Liver (tissue), 9 donors: ENCODE data around the gene TENT5C. TPM values are rescaled to one million over a fixed set of nuclear protein-coding genes. Genes with fewer than 3 reads are reported as not detected.

Experiments used
- DNase-seq: peaks from one replicate; pipeline ENCODE4 v3.0.0-alpha.2; 2017; ENCODE audit warnings: low spot score
- H3K27ac ChIP-seq, 2 donors: one replicate each; pipeline ENCODE4 v1.7.0; 2013; ENCODE audit warnings: inconsistent platforms in 2 of 2, low read length in 2 of 2, control low read depth in 1 of 2, low read depth in 1 of 2, mild to moderate bottlenecking in 1 of 2
- H3K27me3 ChIP-seq, 4 donors: one replicate each; pipeline versions ENCODE4 v1.6.1 to v1.7.0; 2013; ENCODE audit warnings: low read length in 3 of 4, inconsistent platforms in 1 of 4, mild to moderate bottlenecking in 1 of 4, moderate library complexity in 1 of 4; ENCODE audit not compliant: control insufficient read depth in 4 of 4, insufficient read depth in 4 of 4
- H3K36me3 ChIP-seq, 4 donors: one replicate each; pipeline versions ENCODE4 v1.6.1 to v1.7.0; 2013; ENCODE audit warnings: low read length in 3 of 4, mild to moderate bottlenecking in 3 of 4, low read depth in 1 of 4, moderate library complexity in 1 of 4; ENCODE audit not compliant: control insufficient read depth in 4 of 4, insufficient read depth in 3 of 4
- H3K4me1 ChIP-seq, 4 donors: one replicate each; pipeline versions ENCODE4 v1.6.1 to v1.7.0; 2013; ENCODE audit warnings: low read length in 3 of 4, mild to moderate bottlenecking in 3 of 4, moderate library complexity in 1 of 4; ENCODE audit not compliant: control insufficient read depth in 4 of 4, insufficient read depth in 4 of 4
- H3K4me3 ChIP-seq, 3 donors: one replicate each; pipeline versions ENCODE4 v1.6.1 to v1.7.0; 2013; ENCODE audit warnings: low read length in 3 of 3, control low read depth in 1 of 3, low read depth in 1 of 3, mild to moderate bottlenecking in 1 of 3
- H3K9ac ChIP-seq, 2 donors: one replicate each; pipeline ENCODE4 v1.7.0; 2013; ENCODE audit warnings: low read length in 2 of 2, mild to moderate bottlenecking in 2 of 2, moderate library complexity in 2 of 2, control low read depth in 1 of 2, low read depth in 1 of 2
- H3K9me3 ChIP-seq, 4 donors: one replicate each; pipeline versions ENCODE4 v1.6.1 to v1.7.0; 2013; ENCODE audit warnings: low read length in 3 of 4; ENCODE audit not compliant: control insufficient read depth in 4 of 4
- CTCF ChIP-seq: fragments of 150-350 bp; IDR thresholded peaks from 2 replicates; pipeline ENCODE4 v1.5.1; 2017; ENCODE audit warnings: improper control_type of control experiment, low read depth, low read length; ENCODE audit not compliant: missing input control
- EGR1 ChIP-seq, 2 donors: IDR thresholded peaks; 2 replicates each; pipeline ENCODE4 v1.6.1; 2016 to 2018; ENCODE audit warnings: antibody characterized with exemption in 2 of 2, low read depth in 2 of 2
- FOXA1 ChIP-seq: IDR thresholded peaks from 2 replicates; pipeline ENCODE4 v1.6.1; 2016; ENCODE audit warnings: antibody characterized with exemption
- FOXA2 ChIP-seq: IDR thresholded peaks from 2 replicates; pipeline ENCODE4 v1.6.1; 2016; ENCODE audit warnings: antibody characterized with exemption
- GABPA ChIP-seq, 2 donors: IDR thresholded peaks in 1 of 2; conservative IDR thresholded peaks in 1 of 2; 2 replicates each; pipeline ENCODE4 v1.6.1; 2016; ENCODE audit warnings: antibody characterized with exemption in 2 of 2, mild to moderate bottlenecking in 1 of 2, moderate library complexity in 1 of 2
- HNF4A ChIP-seq, 2 donors: conservative IDR thresholded peaks; 2 replicates each; pipeline ENCODE4 v1.6.1; 2016; ENCODE audit warnings: antibody characterized with exemption in 2 of 2, mild to moderate bottlenecking in 2 of 2
- HNF4G ChIP-seq: IDR thresholded peaks from 2 replicates; pipeline ENCODE4 v1.6.1; 2016; ENCODE audit warnings: antibody characterized with exemption
- JUND ChIP-seq, 2 donors: IDR thresholded peaks; 2 replicates each; pipeline ENCODE4 v1.6.1; 2016; ENCODE audit warnings: antibody characterized with exemption in 2 of 2
- MAX ChIP-seq: IDR thresholded peaks from 2 replicates; pipeline ENCODE4 v1.6.1; 2016; ENCODE audit warnings: antibody characterized with exemption
- NR2F2 ChIP-seq: IDR thresholded peaks from 2 replicates; pipeline ENCODE4 v1.6.1; 2016; ENCODE audit warnings: antibody characterized with exemption
- RAD21 ChIP-seq, 2 donors: IDR thresholded peaks; 2 replicates each; pipeline ENCODE4 v1.6.1; 2016; ENCODE audit warnings: antibody characterized with exemption in 2 of 2, mild to moderate bottlenecking in 2 of 2
- REST ChIP-seq: IDR thresholded peaks from 2 replicates; pipeline ENCODE4 v1.6.1; 2016; ENCODE audit warnings: antibody characterized with exemption, mild to moderate bottlenecking
- RXRA ChIP-seq, 2 donors: IDR thresholded peaks; 2 replicates each; pipeline ENCODE4 v1.6.1; 2017 to 2018; ENCODE audit warnings: antibody characterized with exemption in 2 of 2, mild to moderate bottlenecking in 1 of 2
- SP1 ChIP-seq: IDR thresholded peaks from 2 replicates; pipeline ENCODE4 v1.6.1; 2018; ENCODE audit warnings: antibody characterized with exemption, mild to moderate bottlenecking
- TAF1 ChIP-seq: conservative IDR thresholded peaks from 2 replicates; pipeline ENCODE4 v1.6.1; 2016; ENCODE audit warnings: antibody characterized with exemption, mild to moderate bottlenecking
- YY1 ChIP-seq: IDR thresholded peaks from 2 replicates; pipeline ENCODE4 v1.6.1; 2016; ENCODE audit warnings: antibody characterized with exemption, mild to moderate bottlenecking
- ZBTB33 ChIP-seq: IDR thresholded peaks from 2 replicates; pipeline ENCODE4 v1.6.1; 2016; ENCODE audit warnings: antibody characterized with exemption
- WGBS: extraction: QIAGEN DNeasy Blood & Tissue Kit; methylation state at CpG from one replicate; pipeline ENCODE4 v1.1.7; 2013; 5-methylcytosine and 5-hydroxymethylcytosine counted together
- polyA plus RNA-seq, 2 donors: library from polyadenylated mRNA; stranded (reverse) in 1 of 2; unstranded in 1 of 2; fragments of 200-250 nt in 1 of 2; fragments of >200 nt in 1 of 2; fragmentation: Nextera tagmentation in 1 of 2; extraction: Ambion mirVana in 1 of 2; gene quantifications; one replicate each; pipeline versions ENCODE4 v1.2.1 to v1.2.3, GENCODE V29; 2013 to 2015
- total RNA-seq, 2 donors: library from RNA; depleted of rRNA; stranded (reverse); fragments of >200 nt; gene quantifications; one replicate each; pipeline ENCODE4 v1.2.3, GENCODE V29; 2014
- TF ChIP-seq, protein P1 (sequence below): IDR thresholded peaks from 2 replicates; pipeline ENCODE4 v1.6.1; 2016; ENCODE audit warnings: antibody characterized with exemption
- donor health status: healthy.
- donor health status: healthy.
- donor health status: healthy.
- donor health status: healthy.
- donor health status: healthy.

Gene TENT5C
- total and polyA plus RNA-seq, 4 donors: 1.1 to 200 (median 4.8) TPM

DNA sequence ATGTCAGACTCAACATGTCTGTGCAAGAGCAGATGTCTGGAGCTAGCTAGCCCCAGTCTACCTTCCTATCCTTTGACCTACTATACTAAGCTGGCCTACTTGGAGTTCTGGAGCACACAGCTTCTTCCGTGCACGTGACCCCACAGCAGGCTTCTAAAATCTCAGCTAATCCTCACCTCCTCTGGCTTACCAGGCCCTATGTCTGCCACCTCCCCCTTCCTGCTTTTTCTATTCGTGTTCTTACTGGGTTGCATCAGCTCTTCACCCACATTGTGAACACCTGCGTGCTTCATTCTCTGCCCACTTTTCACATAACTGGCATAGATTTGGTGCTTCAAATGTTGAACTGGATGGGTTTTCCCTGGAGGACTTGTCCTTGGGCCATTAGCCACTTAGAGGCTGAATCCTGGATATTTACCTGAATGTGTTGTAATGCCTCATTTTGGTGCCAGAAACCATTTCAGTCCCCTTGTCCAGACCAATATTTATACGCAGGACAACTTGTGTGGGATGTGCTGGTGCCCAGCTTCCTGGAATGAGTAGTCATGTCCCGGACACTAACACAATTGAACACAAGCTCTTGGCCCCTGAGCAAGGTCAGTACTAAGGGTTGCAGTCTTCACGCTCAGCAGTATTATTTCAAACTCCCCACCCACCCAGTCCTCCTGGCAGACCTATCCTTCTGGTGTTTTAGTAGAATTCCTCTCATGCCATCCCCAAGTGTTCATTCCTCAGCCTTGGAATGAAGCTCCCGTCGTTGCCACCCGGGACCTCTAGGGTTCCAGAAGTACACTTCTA is 24.0 kb downstream of the TENT5C start:
- H3K36me3 ChIP-seq: no peaks in the 10 kb centered on the region
- peak overlapping the region; percentile 58 to 67 for H3K27ac ChIP-seq
- H3K27me3 ChIP-seq: no peaks in the 10 kb centered on the region
- 61% methylated on average over 10 of the region's 10 CpGs for WGBS
- no peak for DNase-seq
- peak; percentile 72 to 83 for TF ChIP-seq HNF4A (conservative IDR thresholded peaks at IDR 0.05)
- TF ChIP-seq EGR1 (IDR thresholded peaks at IDR 0.05; ENCODE audit: low read depth in 2 of 2): peak; percentile 70 to 89
- TF ChIP-seq RXRA (IDR thresholded peaks at IDR 0.05): peak; percentile 72 to 90
- peak; percentile 54 to 59 for TF ChIP-seq RAD21 (IDR thresholded peaks at IDR 0.05)
- no peak for TF ChIP-seq TAF1
- TF ChIP-seq FOXA2: peak; percentile 76
- peak; percentile 66 for TF ChIP-seq ZBTB33
- peak; percentile 98 for TF ChIP-seq MAX
- no peak for TF ChIP-seq NR2F2
- peak; percentile 83 for TF ChIP-seq YY1
- TF ChIP-seq HNF4G: peak; percentile 20
- peak; percentile 62 to 74 for TF ChIP-seq JUND (IDR thresholded peaks at IDR 0.05)
- TF ChIP-seq, protein P1, sequence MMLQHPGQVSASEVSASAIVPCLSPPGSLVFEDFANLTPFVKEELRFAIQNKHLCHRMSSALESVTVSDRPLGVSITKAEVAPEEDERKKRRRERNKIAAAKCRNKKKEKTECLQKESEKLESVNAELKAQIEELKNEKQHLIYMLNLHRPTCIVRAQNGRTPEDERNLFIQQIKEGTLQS: peak; percentile 78
- peak; percentile 73 for TF ChIP-seq FOXA1
- no peak for TF ChIP-seq CTCF
- peak; percentile 82 for TF ChIP-seq SP1
- peak; percentile 48 for TF ChIP-seq REST
- peak in 1 of 2 donors; percentile 43 for TF ChIP-seq GABPA (IDR thresholded peaks at IDR 0.05 in 1 of 2, conservative IDR thresholded peaks at IDR 0.05 in 1 of 2)
- H3K9me3 ChIP-seq: no peaks in the 10 kb centered on the region
- H3K4me1 ChIP-seq: peaks cover 19 to 51% (median 43%) of the 10 kb centered on the region in 4 donors
- H3K4me3 ChIP-seq: no peak overlapping the region
- no peak overlapping the region for H3K9ac ChIP-seq
